SK-N-MC (cell line): ENCODE data around the gene PYGB.

Experiments
- DNase-seq: peaks from one replicate; pipeline ENCODE4 v3.0.0-alpha.2; 2011; ENCODE audit warnings: low read depth, low spot score
- H3K27ac ChIP-seq: fragments of 200-600 bp; sonication (generic); 2 replicates; pipeline ENCODE4 v1.5.1; 2016; ENCODE audit warnings: mixed run types
- H3K36me3 ChIP-seq: fragments of 200-600 bp; sonication (generic); 2 replicates; pipeline ENCODE4 v1.6.1; 2017; ENCODE audit warnings: antibody characterized with exemption, low read length, mixed read lengths; ENCODE audit not compliant: insufficient read depth
- H3K4me3 ChIP-seq: fragments of 200-600 bp; sonication (generic); 2 replicates; pipeline ENCODE4 v1.5.1; 2016
- H3K9ac ChIP-seq: fragments of 200-600 bp; sonication (generic); 2 replicates; pipeline ENCODE4 v1.8.0; 2017; ENCODE audit warnings: mixed run types, mixed read lengths; ENCODE audit not compliant: insufficient read length
- H3K9me3 ChIP-seq: fragments of 200-600 bp; sonication (generic); 2 replicates; pipeline ENCODE4 v1.6.1; 2017; ENCODE audit warnings: low read depth, mild to moderate bottlenecking, antibody characterized with exemption, low read length, moderate library complexity, mixed read lengths
- EZH2 ChIP-seq: fragments of 200-600 bp; sonication (generic); IDR thresholded peaks from one replicate; pipeline ENCODE4 v1.6.1; 2017; ENCODE audit warnings: antibody characterized with exemption
- FOXP2 ChIP-seq: optimal IDR thresholded peaks from 2 replicates; pipeline ENCODE3; 2011; ENCODE audit warnings: mild to moderate bottlenecking, moderate library complexity; ENCODE audit not compliant: insufficient read depth; ENCODE audit errors: extremely low read length, control extremely low read depth
- POLR2AphosphoS5 ChIP-seq: IDR thresholded peaks from 2 replicates; pipeline ENCODE4 v1.6.1; 2012; ENCODE audit warnings: mild to moderate bottlenecking, low read depth, low read length, borderline replicate concordance

Gene PYGB

GRCh38 chr20:25206063-25206403 lies 41.9 kb upstream of the PYGB start:
- Histone ChIP-seq H3K27ac (no peak overlapping the region), H3K9me3 (no peaks in the 10 kb centered on the region), H3K4me3 (no peak overlapping the region), H3K9ac (no peak overlapping the region), H3K36me3 (peaks cover 8% of the 10 kb centered on the region)
- DNase-seq = no peak
- TF ChIP-seq POLR2AphosphoS5 (no peak), EZH2 (no peak), FOXP2 (no peak)

GRCh38 chr20:25206548-25206947 lies 41.3 kb upstream of the PYGB start:
- Histone ChIP-seq H3K9ac (no peak overlapping the region), H3K27ac (no peak overlapping the region), H3K4me3 (no peak overlapping the region), H3K36me3 (peaks cover 10% of the 10 kb centered on the region; the same call in 1 of the 2 replicates), H3K9me3 (no peaks in the 10 kb centered on the region)
- TF ChIP-seq EZH2 (no peak), POLR2AphosphoS5 (no peak), FOXP2 (no peak)
- no peak for DNase-seq

GRCh38 chr20:25207149-25207959 lies 40.5 kb upstream of the PYGB start:
- Histone ChIP-seq H3K36me3 (peaks cover 12% of the 10 kb centered on the region; the same call in 1 of the 2 replicates), H3K27ac (no peak overlapping the region), H3K4me3 (no peak overlapping the region), H3K9ac (no peak overlapping the region), H3K9me3 (no peaks in the 10 kb centered on the region)
- DNase-seq = no peak
- no peak for TF ChIP-seq POLR2AphosphoS5
- TF ChIP-seq FOXP2 = no peak
- TF ChIP-seq EZH2 = no peak

GRCh38 chr20:25207960-25208534 lies 39.8 kb upstream of the PYGB start:
- Histone ChIP-seq H3K36me3 (peaks cover 13% of the 10 kb centered on the region; the same call in 1 of the 2 replicates), H3K27ac (no peak overlapping the region), H3K4me3 (no peak overlapping the region), H3K9ac (no peak overlapping the region), H3K9me3 (no peaks in the 10 kb centered on the region)
- DNase-seq = no peak
- TF ChIP-seq EZH2 (no peak), POLR2AphosphoS5 (no peak), FOXP2 (no peak)

- no peak for DNase-seq
- H3K36me3 ChIP-seq = peaks cover 24% of the 10 kb centered on the region; the same call in 1 of the 2 replicates
- TF ChIP-seq POLR2AphosphoS5 = no peak
- no peak for TF ChIP-seq EZH2
- no peak for TF ChIP-seq FOXP2
Observed at GRCh38 chr20:25209400-25209799, 38.5 kb upstream of the PYGB start.

GRCh38 chr20:25209911-25210310 lies 38.0 kb upstream of the PYGB start:
- no peaks in the 10 kb centered on the region for H3K9me3 ChIP-seq
- no peak overlapping the region for H3K27ac ChIP-seq
- no peak for DNase-seq
- TF ChIP-seq POLR2AphosphoS5 (no peak), EZH2 (no peak), FOXP2 (no peak)
- peaks cover 26% of the 10 kb centered on the region; the same call in 1 of the 2 replicates for H3K36me3 ChIP-seq
- H3K9ac ChIP-seq = no peak overlapping the region
- no peak overlapping the region for H3K4me3 ChIP-seq

More at GRCh38 chr20:25209400-25209799, 38.5 kb upstream of the PYGB start:
- Histone ChIP-seq H3K9me3 (no peaks in the 10 kb centered on the region), H3K9ac (no peak overlapping the region), H3K4me3 (no peak overlapping the region), H3K27ac (no peak overlapping the region)

- no peak overlapping the region for H3K27ac ChIP-seq
- no peaks in the 10 kb centered on the region for H3K9me3 ChIP-seq
- H3K4me3 ChIP-seq = no peak overlapping the region
- peaks cover 37% of the 10 kb centered on the region; the same call in 1 of the 2 replicates for H3K36me3 ChIP-seq
- no peak for TF ChIP-seq POLR2AphosphoS5
- TF ChIP-seq EZH2 = no peak
- TF ChIP-seq FOXP2 = no peak
- H3K9ac ChIP-seq = no peak overlapping the region
- DNase-seq = no peak
Observed at GRCh38 chr20:25211273-25211672, 36.6 kb upstream of the PYGB start.

GRCh38 chr20:25212242-25212641 lies 35.6 kb upstream of the PYGB start:
- H3K36me3 ChIP-seq = peaks cover 37% of the 10 kb centered on the region; the same call in 1 of the 2 replicates
- H3K27ac ChIP-seq = no peak overlapping the region
- no peak overlapping the region for H3K4me3 ChIP-seq
- no peaks in the 10 kb centered on the region for H3K9me3 ChIP-seq
- no peak overlapping the region for H3K9ac ChIP-seq
- DNase-seq = no peak
- TF ChIP-seq EZH2 = no peak
- no peak for TF ChIP-seq POLR2AphosphoS5
- TF ChIP-seq FOXP2 = no peak
